NCI-H526 (cell line): ENCODE data around the gene CD34.
"Not testable (repeated sequence)": the region's sequence is repeated elsewhere in the genome, so short reads cannot be mapped to it uniquely, and the experiment has no call there.

Experiments used
- DNase-seq, 2 experiments: peaks; one replicate each; lab custom pipeline; 2025; lab: John Stamatoyannopoulos, UW

The CD34 gene

DNA sequence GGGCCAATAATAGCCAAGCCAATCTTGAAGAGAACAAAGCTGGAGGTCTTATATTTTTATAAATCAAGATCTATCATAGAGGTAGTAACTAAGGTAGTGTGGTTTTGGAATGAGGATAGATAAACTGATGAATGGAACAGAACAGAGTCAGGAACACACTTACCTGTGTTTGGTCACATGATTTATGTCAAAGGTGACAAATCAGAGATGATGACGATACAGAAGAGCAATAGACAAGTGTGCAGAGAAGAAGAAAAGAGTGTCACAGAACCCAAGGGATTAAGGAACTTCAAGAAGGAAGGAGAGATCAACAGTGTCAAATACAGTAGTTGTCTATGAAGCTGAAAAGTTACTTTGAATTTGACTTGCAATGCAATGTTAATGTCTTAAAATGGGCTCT, 16.1 kb upstream of the CD34 start:
- no peak for DNase-seq

DNA sequence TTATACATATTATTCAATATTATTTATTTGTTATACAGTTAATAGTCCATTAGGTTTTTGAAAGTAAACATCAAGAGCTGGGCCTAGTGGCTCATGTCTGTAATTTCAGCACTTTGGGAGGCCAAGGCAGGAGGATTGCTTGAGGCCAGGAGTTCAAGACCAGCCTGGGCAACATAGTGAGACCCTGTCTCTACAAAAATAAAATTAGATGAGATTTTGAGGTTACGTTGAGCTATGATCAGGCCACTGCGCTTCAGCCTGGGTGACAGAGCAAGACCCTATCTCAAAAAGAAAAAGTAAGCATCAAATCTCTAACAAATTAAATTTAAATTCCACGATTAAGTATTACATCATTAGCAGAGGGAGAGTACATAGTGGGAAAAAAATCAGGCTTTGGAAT, 15.0 kb upstream of the CD34 start:
- DNase-seq, result not testable (repeated sequence)

GRCh38 chr1:207925210-207925609, 14.3 kb upstream of the CD34 start:
- DNase-seq, result peak in 1 of 2 experiments; percentile 19

DNA sequence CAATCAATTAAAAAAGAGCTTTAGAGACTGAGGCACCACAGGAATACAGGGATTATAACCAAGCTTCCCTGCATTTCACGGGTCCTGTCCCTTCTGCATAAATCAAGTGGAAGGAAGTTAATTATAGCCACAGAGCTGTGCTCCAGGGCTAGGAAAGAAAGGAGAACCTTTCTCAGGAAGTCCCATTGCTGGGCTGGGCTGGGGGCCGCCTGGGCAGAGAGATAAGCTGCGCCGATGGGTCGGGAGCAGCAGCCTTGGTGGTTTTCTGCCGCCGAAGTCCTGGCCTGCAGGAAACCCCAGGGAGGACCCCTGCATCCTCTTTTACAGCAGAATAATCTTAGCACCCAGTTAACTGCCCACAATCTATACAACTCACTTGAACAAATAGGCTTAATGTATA, 12.6 kb upstream of the CD34 start:
- no peak for DNase-seq

GRCh38 chr1:207923121-207923520, 12.2 kb upstream of the CD34 start:
- DNase-seq, result no peak

GRCh38 chr1:207922554-207922953, 11.6 kb upstream of the CD34 start:
- DNase-seq, result no peak

DNA sequence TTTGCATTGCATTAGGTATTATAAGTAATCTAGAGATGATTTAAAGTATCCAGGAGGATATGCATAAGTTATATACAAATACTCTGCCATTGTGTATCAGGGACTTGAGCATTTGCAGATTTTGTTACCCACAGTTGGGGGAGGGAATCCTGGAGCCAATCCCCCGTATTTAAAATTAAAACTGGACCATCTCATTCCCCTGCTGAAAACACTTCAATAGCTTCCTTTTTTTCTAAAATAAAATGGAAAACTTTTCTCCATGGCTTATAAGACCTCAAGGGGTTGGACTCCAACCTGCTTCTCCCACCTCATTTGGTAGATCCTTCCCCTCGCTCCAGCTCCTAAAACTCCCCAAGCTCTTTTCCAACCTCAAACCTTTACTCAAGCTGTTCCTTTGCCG, 10.4 kb upstream of the CD34 start:
- DNase-seq, result no peak

GRCh38 chr1:207920444-207921021, 9.6 kb upstream of the CD34 start:
- no peak for DNase-seq

DNA sequence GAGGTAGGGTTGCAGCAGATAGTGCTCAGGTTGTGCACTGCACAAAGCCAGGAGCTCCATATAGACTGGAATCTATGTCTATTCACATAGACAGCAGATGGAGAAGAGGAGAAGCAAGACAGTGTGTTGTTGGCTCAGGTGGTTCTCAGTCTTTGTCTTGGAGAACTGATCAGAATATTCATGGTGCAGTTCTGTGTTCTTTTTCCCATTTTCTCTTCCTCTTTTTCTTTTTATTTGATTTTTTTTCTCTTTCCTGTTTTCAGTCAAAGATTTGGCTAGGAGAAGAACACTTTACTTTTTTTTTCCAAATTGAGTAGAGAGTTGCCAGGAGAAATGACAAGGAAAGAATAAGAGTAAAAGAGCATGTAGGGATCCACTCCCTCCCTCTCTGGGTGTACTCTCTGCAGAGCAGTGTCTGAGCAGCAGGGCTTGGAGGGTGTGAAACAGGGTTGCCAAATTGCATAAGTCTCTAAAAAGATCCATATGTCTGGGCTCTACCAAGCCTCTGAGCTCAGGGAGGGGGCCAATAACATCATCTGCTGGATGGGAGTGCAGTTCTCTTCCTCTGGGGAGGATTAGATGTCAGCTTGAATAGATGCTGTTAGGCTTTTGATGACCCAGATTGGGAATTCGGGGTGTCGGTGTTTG, 8.7 kb upstream of the CD34 start:
- DNase-seq, result no peak

GRCh38 chr1:207918581-207918980, 7.7 kb upstream of the CD34 start:
- DNase-seq, result no peak

- DNase-seq, result no peak
These were observed 7.1 kb upstream of the CD34 start for GRCh38 chr1:207918011-207918410.

DNA sequence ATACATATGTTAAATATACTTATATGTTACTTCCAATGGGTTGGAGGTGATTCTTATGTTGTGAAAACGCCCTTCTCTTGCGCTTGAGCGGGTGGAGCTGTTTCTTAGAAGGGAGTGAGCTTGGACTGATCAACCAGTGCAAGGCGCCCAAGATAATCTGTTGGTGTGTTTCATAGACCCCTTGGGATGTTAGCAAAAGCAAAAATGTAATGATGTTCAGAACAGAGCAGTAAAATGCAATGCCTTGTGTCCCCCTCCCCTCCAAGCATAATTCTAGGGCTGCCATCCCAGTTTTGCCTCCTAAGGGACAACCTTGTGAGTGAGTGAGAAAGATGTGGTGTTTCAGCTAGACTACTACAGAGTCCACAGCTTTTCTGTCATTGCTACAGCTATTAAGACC, 6.2 kb upstream of the CD34 start:
- DNase-seq, result no peak

DNA sequence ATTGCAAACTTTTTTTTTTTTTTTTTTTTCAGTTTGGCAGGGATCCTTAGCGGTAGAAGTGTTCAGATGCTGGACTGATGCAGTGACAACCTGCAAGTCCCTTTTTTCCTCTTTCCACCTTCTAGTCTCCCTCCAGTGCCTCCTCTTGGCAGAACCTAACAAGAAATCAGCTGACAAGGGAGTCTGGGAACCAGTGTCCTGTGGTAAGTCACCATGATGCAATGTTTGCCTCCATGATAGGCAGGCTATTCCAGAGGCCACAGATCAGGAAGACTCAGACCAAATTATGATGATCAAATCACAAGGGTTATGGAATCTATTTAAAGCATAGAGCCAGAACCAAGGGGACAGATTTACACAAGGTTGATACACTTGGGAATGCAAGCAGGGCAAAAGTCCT, 3.0 kb upstream of the CD34 start:
- DNase-seq, result no peak

- no peak for DNase-seq
These were observed 1.2 kb upstream of the CD34 start for GRCh38 chr1:207911856-207912760.

- no peak for DNase-seq
These were observed 1.2 kb downstream of the CD34 start for GRCh38 chr1:207909687-207910086.

DNA sequence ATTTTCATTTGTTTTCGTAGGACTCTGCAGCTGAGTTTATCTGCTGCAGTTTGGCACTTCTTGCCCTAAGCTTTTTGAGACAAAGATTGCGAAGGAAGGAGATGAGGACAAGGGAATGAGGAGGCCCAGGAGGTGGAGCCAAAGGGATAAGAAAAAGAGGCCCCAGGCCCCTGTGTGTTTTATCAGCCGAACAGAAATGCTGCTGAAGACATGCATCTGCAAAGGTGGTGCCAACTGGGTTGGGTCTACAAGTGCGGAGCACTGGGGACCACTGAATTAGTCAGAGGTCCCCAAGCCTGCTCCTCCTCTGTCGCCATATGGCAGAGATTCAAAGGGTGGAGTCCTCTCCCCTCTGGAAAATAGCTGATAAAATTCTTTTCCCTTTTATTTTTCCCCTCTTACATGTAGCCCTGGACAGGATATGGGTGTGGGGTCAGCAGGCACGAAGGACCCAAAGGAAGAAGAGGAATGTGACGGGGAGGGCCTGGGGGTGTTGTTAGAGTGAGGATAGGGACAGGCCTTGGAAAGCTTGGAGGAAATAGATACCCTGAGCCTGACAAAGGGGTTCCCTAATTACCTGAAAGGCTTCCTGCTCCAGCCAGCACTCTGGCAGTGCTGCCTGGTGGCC, 2.7 kb downstream of the CD34 start:
- no peak for DNase-seq

DNA sequence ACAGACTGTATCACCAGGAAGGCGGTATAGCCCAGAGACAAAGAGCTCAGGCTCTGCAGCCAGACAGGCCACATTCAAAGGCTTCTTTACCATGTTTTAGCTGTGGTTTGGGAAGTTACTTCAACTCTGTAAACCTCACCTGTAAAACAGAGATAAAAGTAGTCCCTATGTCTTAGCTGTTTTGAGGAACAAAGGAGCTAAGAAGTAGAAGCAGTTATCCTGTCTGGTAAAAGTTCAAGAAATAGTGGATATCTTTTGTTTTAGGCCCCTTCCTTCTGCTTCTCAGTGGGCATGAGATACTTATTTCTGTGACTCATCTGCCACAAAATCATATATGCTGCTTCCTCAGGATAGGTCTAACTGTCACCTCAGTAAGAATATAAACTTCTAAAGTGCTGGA, 6.5 kb downstream of the CD34 start:
- DNase-seq, result no peak

GRCh38 chr1:207903767-207904166, 7.2 kb downstream of the CD34 start:
- DNase-seq, result no peak

DNA sequence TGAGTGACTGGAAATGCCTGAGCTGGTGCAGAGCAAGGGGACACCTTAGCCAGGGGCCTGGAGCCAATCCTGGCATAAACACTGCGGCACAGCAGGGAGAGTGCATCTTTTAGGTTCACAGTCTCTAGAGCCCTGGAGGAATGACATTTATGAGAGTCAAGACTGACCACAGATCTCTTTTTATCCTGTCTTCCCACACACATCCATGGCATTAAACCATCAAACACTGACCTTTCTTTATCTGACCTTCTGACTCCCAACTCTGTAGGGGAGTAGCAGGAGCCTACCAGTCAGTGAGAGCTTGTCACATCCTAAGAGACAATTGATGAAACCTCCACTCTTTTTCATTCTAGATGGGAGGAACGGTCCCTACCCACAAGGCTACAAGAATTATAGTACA, 7.9 kb downstream of the CD34 start:
- no peak for DNase-seq

DNA sequence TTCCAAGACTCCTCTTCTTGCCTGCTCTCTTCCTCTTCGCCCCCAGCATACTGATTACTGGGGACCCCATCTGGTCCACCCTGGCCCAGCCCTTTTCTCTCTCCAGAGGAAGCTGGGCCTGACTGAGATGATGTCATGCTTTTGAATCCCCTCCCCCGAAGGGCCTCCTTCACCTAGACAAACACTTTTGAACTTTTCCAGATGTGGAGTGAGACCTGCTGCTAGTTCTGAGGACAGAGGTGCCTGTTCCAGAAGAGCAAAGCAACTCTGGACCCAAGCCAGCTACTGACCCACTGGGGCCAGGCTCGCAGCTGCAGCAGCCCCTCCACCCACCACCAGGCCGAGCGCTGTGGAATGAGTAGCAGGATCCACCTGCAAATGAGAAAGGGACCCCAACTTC, 8.4 kb downstream of the CD34 start:
- DNase-seq, result no peak

- DNase-seq, result no peak
These were observed 9.8 kb downstream of the CD34 start for GRCh38 chr1:207901041-207901653.

DNA sequence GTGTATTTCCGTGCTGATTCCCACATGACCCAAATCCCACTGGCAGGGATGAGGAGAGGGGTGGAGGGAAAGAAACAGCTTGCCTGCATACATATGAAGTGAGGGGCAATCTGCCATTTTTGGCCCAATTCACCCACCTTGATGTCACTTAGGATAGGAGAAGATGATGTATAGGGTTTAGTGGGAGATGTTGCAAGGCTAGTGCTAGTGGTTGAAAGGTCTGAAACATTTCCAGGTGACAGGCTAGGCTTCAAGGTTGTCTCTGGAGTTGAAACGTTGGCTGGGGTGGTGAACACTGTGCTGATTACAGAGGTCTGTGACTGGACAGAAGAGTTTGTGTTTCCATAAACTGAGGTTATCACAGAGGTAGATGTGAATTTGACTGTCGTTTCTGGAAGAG, 12.1 kb downstream of the CD34 start:
- no peak for DNase-seq
